ENCODE measurements around the gene COG5. TPM values are rescaled to one million over a fixed set of nuclear protein-coding genes. Genes with fewer than 3 reads are reported as not detected.

Gene COG5
- 33.3 and 42.6 TPM in 2 replicates for total RNA-seq

DNA sequence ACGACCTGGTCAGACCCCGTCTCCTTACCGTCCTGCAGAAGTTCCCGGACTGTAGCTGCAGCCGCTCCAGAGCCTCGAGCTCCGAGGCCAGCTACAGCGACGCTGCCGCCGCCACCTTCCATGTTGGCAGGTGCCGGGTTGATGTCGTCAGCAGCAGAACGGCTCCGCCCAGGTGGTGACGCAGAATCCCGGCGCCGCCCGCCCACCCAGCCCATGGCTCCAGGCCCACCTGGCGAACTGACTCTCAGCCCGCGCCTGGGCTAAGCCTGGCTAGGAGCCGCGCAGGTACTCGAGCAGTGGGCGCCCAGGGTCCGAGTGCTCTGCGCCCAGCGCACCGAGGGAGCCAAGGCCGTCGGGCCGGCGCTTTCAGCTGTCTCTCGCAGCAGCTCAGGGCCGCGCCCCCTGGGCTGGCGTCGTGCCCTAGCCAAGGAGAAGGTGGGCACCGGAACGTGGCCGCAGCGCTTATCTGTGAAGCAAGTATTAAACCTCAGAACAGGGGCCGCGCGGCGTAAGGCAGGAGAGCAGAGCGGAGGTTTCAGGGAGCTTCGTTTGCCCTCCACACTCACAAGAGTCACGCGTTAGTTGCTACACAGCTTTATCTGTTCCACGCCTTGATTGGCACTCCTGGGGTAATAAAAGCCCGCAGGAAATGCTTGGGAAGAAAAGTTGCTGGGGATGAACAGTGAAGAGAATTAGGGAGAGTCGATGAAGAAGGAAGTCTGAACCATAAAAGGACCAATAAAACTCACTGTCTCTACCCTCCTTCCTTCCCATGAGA is at the start of gene COG5, which contains the start of gene DUS4L:
COG5 (minus strand) TSS at position 146 of the 778 bp plus-strand sequence; CDS start at position 122, 24 bp downstream.
DUS4L (plus strand) TSS at position 197 of the 778 bp plus-strand sequence. CDS start 3,100 bp downstream, outside the sequence.

DNA sequence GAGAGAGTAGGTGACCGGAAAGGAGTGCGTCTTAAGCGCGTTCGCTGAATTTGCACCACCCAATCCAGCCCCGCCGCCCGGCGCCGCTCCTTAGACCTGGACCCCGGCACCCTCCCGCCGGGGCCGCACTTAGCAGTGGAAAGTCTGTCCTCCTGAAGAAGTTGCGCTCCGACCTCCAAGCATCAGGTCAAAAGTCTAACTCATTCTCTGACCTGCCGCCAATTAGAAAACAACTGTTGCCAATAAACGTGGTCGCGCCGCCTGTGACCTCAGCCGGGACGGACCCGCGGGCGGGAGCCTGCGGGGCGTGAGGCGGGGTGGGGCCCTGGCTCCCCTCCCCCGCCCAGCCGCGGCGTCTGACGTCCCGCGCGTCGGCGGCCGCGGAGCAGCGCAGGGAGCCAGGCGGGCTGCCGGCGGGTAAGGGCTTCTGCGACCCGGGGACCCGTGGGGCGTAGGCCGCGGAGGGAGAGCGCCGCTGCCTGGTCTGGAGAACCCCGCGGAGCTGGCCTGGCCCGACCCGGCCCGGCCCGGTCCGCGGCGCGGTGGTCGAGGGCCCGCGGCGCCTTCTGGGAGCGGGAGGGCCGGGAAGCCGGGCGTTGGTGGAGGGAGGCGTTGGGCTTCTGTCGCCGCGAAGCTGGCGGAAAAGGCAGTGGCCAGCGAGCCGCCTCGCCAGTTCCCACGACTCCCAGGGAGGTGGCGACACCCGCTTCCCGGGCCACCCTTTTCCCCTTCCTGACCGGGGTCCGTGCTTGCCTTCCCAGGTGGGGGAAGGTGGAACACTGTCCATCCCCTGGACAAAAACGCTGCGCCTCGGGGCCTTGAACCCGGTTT is 16.4 kb upstream of the COG5 start, which contains the start of gene BCAP29:
BCAP29 (plus strand) TSS at position 362 of the 831 bp plus-strand sequence. CDS start 527 bp downstream, outside the sequence.

DNA sequence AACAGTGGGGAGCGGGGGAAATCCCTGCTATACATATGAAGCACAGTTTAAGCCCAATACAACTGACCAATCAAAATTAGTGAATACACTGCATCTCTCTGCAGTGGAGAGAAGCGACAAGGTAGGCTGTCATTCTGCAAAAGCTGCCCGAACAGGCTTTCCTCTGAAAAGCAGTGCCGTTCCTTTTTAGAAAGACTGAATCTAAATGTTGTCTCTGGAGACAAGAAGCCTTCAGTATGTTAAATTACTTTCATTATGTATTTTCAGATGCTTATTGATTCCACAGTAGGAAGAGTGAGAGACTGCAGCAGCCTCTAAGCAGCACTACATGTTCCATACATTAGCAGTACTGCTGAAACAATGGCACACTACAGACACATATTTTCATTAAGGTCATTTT is 93.8 kb downstream of the COG5 start, which contains the start of gene GPR22:
GPR22 (plus strand) TSS at position 129 of the 400 bp plus-strand sequence. CDS start 4,004 bp downstream, outside the sequence.

DNA sequence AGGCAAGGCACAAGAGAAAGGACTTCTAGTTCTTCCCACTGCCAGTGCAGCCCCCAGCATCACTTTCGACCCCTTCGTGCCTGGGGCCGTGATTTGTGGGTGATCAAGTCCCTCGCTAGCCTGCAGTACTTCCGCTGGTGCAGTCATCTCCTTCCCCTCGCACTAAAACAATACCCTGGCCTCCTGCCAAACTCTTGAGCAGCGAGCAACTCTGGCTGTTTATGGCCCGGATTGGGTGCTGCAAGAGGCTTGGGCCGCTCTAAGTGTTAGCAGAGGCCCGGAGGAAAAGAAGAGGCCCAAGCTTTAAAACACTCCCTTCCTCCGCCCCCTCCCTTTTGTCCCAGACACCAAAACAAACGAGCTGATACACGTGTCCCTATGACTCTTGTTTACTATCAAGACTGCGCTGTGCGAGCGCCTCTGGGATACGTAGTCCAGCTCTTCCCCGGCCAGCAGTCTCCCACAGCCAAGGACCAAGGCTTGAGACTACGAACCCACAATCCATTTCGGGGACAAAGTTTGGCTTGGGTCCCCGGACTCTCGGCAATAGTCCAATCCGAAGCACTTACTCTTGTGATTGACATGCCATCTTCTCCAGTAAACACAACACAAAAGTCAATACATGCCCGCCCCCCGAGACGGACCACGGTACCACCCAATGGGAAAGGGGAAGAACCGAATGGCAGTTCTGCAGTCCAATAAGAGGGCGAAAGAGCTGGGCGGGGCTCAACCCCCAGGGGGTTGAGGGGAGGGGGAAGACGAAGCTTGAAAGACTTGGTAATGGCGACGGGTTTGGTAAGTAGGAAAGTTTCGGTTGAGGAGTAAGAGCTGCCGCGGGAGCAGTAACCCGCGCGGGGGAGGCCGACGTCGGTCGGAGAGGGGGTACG is 395.2 kb downstream of the COG5 start, which contains the start of gene HBP1:
HBP1 (plus strand) TSS at position 771 of the 887 bp plus-strand sequence. CDS start 10,891 bp downstream, outside the sequence.

Small RNA genes within 50 kb of the gene (small RNA-seq; reads per million reads assigned to genes)
- gene AC002381.1 = not detected
- gene RF01233 = not detected

Other genes with a start within 250 kb of the COG5 start
- under 0.01 TPM in 1 of 2 replicates, not detected in the other for gene GPR22, start 93.9 kb downstream of the COG5 start, total RNA-seq
- 6.2 and 7.7 TPM in 2 replicates for gene DUS4L, start 51 bp upstream of the COG5 start, total RNA-seq
- gene BCAP29, start 16.3 kb upstream of the COG5 start, total RNA-seq = 116 and 142 TPM in 2 replicates
- gene SLC26A4, start 96.9 kb upstream of the COG5 start, total RNA-seq = 0.16 and 0.24 TPM in 2 replicates
- 27.9 and 34.9 TPM in 2 replicates for gene CBLL1, start 180.2 kb upstream of the COG5 start, total RNA-seq
- gene SLC26A3, start 239.3 kb upstream of the COG5 start, total RNA-seq = not detected in 2 replicates